HT-29 (cell line): ENCODE measurements around the gene DEDD2. TPM values are rescaled to one million over a fixed set of nuclear protein-coding genes. Genes with fewer than 3 reads are reported as not detected.

Experiments
- DNase-seq: peaks from one replicate; pipeline ENCODE4 v3.0.0-alpha.2; 2015; ENCODE audit warnings: low spot score
- total RNA-seq: library from RNA; depleted of rRNA; stranded (reverse); fragments of >200 nt; shearing (Covaris generic); gene quantifications from 2 replicates; pipeline ENCODE4 v1.2.3, GENCODE V29; 2014

Gene DEDD2
- total RNA-seq, 1 experiment from 2014 or later = 121 TPM

- DNase-seq = no peak
Observed at GRCh38 chr19:42173695-42174094, 43.8 kb downstream of the DEDD2 start.

- DNase-seq = peak; percentile 80
Observed at GRCh38 chr19:42172261-42172660, 45.2 kb downstream of the DEDD2 start.

GRCh38 chr19:42170715-42171114 lies 46.8 kb downstream of the DEDD2 start:
- DNase-seq = no peak

- DNase-seq = no peak
Observed at GRCh38 chr19:42169486-42170413, 47.7 kb downstream of the DEDD2 start.

GRCh38 chr19:42168206-42168605 lies 49.3 kb downstream of the DEDD2 start:
- DNase-seq = no peak

- DNase-seq = no peak
Observed at GRCh38 chr19:42166316-42166715, 51.2 kb downstream of the DEDD2 start.

- no peak for DNase-seq
Observed at GRCh38 chr19:42165146-42165545, 52.3 kb downstream of the DEDD2 start.

GRCh38 chr19:42161616-42162263 lies 55.7 kb downstream of the DEDD2 start:
- DNase-seq = no peak

GRCh38 chr19:42159942-42160341 lies 57.5 kb downstream of the DEDD2 start:
- DNase-seq = no peak

GRCh38 chr19:42158926-42159325 lies 58.6 kb downstream of the DEDD2 start:
- DNase-seq = no peak

GRCh38 chr19:42156571-42156970 lies 60.9 kb downstream of the DEDD2 start:
- DNase-seq = no peak

GRCh38 chr19:42155796-42156195 lies 61.7 kb downstream of the DEDD2 start:
- no peak for DNase-seq

- no peak for DNase-seq
Observed at GRCh38 chr19:42154471-42155323, 62.8 kb downstream of the DEDD2 start.

- DNase-seq = no peak
Observed at GRCh38 chr19:42153672-42154433, 63.6 kb downstream of the DEDD2 start.

GRCh38 chr19:42152910-42153671 lies 64.4 kb downstream of the DEDD2 start:
- no peak for DNase-seq

- DNase-seq = no peak
Observed at GRCh38 chr19:42151782-42152684, 65.4 kb downstream of the DEDD2 start.

- DNase-seq = no peak
Observed at GRCh38 chr19:42150911-42151361, 66.5 kb downstream of the DEDD2 start.

- DNase-seq = no peak
Observed at GRCh38 chr19:42150364-42150763, 67.1 kb downstream of the DEDD2 start.
